ENCODE measurements around the gene GNB1. TPM values are rescaled to one million over a fixed set of nuclear protein-coding genes. Genes with fewer than 3 reads are reported as not detected.

Gene GNB1
- total and polyA plus RNA-seq, 9 of the 15 experiments (the other 6 are each of a cell fraction or from before 2014, with no cell fraction given), result 34.3 to 388 (median 114) TPM

- no peak for TF ChIP-seq ELK3 (CRISPR knock-in tag; IDR thresholded peaks at IDR 0.05)
- peak; percentile 94; the same call in 1 of the 2 replicates for TF ChIP-seq ARID4B (CRISPR knock-in tag; IDR thresholded peaks at IDR 0.05)
- TF ChIP-seq CHD1 (IDR thresholded peaks at IDR 0.05; ENCODE audit: low read length), result peak; percentile 58
- TF ChIP-seq MEIS2 (IDR thresholded peaks at IDR 0.05; ENCODE audit: partially characterized antibody), result no peak
- TF ChIP-seq ZNF12 (CRISPR knock-in tag; IDR thresholded peaks at IDR 0.05), result peak; percentile 77; the same call in 1 of the 2 replicates
- TF ChIP-seq PRDM10 (IDR thresholded peaks at IDR 0.05; ENCODE audit: partially characterized antibody), result no peak
- TF ChIP-seq YY1 (IDR thresholded peaks at IDR 0.05; ENCODE audit: borderline replicate concordance in 1 of 3, control insufficient read depth in 1 of 3, extremely low read depth in 1 of 3, insufficient read depth in 3 of 3, insufficient read length in 1 of 3, insufficient replicate concordance in 2 of 3, low read depth in 1 of 3, low read length in 2 of 3), result peak in 2 of 3 experiments; percentile 72 to 83
- TF ChIP-seq HMGXB4 (CRISPR knock-in tag; IDR thresholded peaks at IDR 0.05), result 0 out of 2 replicates have a peak, but pooled peaks have one; percentile 76
- peak in 1 of 2 experiments; percentile 66; a peak in 1 of 4 replicates for TF ChIP-seq FOXA3 (CRISPR knock-in tag; conservative IDR thresholded peaks at IDR 0.05 in 1 of 2, IDR thresholded peaks at IDR 0.05 in 1 of 2)
- TF ChIP-seq ZEB2 (IDR thresholded peaks at IDR 0.05), result peak; percentile 45; the same call in 1 of the 2 replicates
- TF ChIP-seq CTCF (IDR thresholded peaks at IDR 0.05 in 2 of 3, conservative IDR thresholded peaks at IDR 0.05 in 1 of 3; ENCODE audit: insufficient read depth in 2 of 3, low read depth in 1 of 3, low read length in 3 of 3), result peak; percentile 26 to 44 (median 31); a peak in 4 of 6 replicates
- no peak for TF ChIP-seq MIER1 (IDR thresholded peaks at IDR 0.05; ENCODE audit: low read depth)
These were observed 28.0 kb upstream of the GNB1 start, which contains the start of gene TMEM52 (continued) for GRCh38 chr1:1918901-1919303.
